ENCODE results near the gene ATR.

- no peak for TF ChIP-seq CTCF (IDR thresholded peaks at IDR 0.05)
- no peak for TF ChIP-seq EP300 (IDR thresholded peaks at IDR 0.05)
- TF ChIP-seq POLR2A (IDR thresholded peaks at IDR 0.05): no peak
- no peak for TF ChIP-seq POLR2AphosphoS5 (IDR thresholded peaks at IDR 0.05)
Observed at GRCh38 chr3:142497729-142498128, 80.8 kb downstream of the ATR start.
